OCI-LY7 (cell line): ENCODE data around the gene BRD9.

Experiments
- EZH2phosphoT487 ChIP-seq: fragments of 200-600 bp; sonication (generic); IDR thresholded peaks from 2 replicates; pipeline ENCODE4 v1.6.1; 2018; ENCODE audit warnings: low read depth, borderline replicate concordance, mild to moderate bottlenecking, mixed run types, antibody characterized with exemption, low read length, moderate library complexity, mixed read lengths
- TF ChIP-seq, protein P1 (sequence below): fragments of 200-600 bp; sonication (generic); conservative IDR thresholded peaks from 2 replicates; pipeline ENCODE4 v1.5.1; 2014; ENCODE audit warnings: mild to moderate bottlenecking, antibody characterized with exemption, low read length, moderate library complexity, mixed read lengths

- TF ChIP-seq, protein P1, sequence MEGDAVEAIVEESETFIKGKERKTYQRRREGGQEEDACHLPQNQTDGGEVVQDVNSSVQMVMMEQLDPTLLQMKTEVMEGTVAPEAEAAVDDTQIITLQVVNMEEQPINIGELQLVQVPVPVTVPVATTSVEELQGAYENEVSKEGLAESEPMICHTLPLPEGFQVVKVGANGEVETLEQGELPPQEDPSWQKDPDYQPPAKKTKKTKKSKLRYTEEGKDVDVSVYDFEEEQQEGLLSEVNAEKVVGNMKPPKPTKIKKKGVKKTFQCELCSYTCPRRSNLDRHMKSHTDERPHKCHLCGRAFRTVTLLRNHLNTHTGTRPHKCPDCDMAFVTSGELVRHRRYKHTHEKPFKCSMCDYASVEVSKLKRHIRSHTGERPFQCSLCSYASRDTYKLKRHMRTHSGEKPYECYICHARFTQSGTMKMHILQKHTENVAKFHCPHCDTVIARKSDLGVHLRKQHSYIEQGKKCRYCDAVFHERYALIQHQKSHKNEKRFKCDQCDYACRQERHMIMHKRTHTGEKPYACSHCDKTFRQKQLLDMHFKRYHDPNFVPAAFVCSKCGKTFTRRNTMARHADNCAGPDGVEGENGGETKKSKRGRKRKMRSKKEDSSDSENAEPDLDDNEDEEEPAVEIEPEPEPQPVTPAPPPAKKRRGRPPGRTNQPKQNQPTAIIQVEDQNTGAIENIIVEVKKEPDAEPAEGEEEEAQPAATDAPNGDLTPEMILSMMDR = no peak
- no peak for TF ChIP-seq EZH2phosphoT487
These were observed 16.7 kb downstream of the BRD9 start for GRCh38 chr5:875931-876330.
